ENCODE results near the gene CNTN4. TPM values are rescaled to one million over a fixed set of nuclear protein-coding genes. Genes with fewer than 3 reads are reported as not detected.

The CNTN4 gene
- total and polyA plus RNA-seq, 10 donors = 0.20 to 4.3 (median 1.5) TPM

GRCh38 chr3:2148561-2149340, 50.1 kb downstream of the CNTN4 start:
- DNase-seq = no peak
- intact Hi-C loops (cut with DNase I; ENCODE audit: low total_unique reads) = no loop called here
- Histone ChIP-seq H3K4me1 (no peaks in the 10 kb centered on the region), H3K36me3 (no peaks in the 10 kb centered on the region), H3K27me3 (replicated peaks in 1 of 7) (no peaks in the 10 kb centered on the region), H3K9me3 (no peaks in the 10 kb centered on the region), H3K4me3 (no peak overlapping the region), H3K27ac (no peak overlapping the region)
- 82 to 95% (median 92%) methylated on average over 10 of the region's 10 CpGs for WGBS, 5 donors
- no peak for TF ChIP-seq POLR2A (IDR thresholded peaks at IDR 0.05)
- TF ChIP-seq CTCF (IDR thresholded peaks at IDR 0.05 in 8 of 11, conservative IDR thresholded peaks at IDR 0.05 in 3 of 11) = no peak
- TF ChIP-seq POLR2AphosphoS5 (IDR thresholded peaks at IDR 0.05) = no peak

DNA sequence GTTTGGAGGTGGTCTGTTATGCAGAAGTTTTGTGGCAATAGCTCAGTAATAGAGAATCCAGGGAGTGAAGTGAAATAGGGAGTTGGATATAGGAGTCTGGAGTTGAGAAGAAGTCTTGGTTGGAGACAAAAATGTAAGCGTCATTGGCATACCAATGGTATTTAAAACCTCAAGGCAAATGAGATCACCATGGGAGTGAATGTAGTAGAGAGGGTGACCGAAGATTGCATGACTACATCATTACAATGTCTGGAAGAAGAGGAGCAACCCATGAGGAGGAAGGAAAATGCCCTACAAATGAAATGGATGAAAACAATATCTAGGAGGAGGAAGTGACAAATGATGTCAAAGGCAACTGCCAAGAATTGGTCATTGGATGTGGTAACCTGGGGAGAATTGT, 54.4 kb downstream of the CNTN4 start:
- TF ChIP-seq POLR2AphosphoS5 (IDR thresholded peaks at IDR 0.05) (no peak), CTCF (IDR thresholded peaks at IDR 0.05 in 8 of 11, conservative IDR thresholded peaks at IDR 0.05 in 3 of 11) (no peak), POLR2A (IDR thresholded peaks at IDR 0.05) (no peak)
- no peak for DNase-seq
- Histone ChIP-seq H3K27me3 (replicated peaks in 1 of 7) (no peaks in the 10 kb centered on the region), H3K9me3 (no peaks in the 10 kb centered on the region), H3K4me3 (no peak overlapping the region), H3K36me3 (no peaks in the 10 kb centered on the region), H3K4me1 (no peaks in the 10 kb centered on the region), H3K27ac (no peak overlapping the region)
- intact Hi-C loops (cut with DNase I; ENCODE audit: low total_unique reads) = no loop called here
- WGBS, 5 donors = 84 to 89% (median 88%) methylated on average over 2 of the region's 2 CpGs

DNA sequence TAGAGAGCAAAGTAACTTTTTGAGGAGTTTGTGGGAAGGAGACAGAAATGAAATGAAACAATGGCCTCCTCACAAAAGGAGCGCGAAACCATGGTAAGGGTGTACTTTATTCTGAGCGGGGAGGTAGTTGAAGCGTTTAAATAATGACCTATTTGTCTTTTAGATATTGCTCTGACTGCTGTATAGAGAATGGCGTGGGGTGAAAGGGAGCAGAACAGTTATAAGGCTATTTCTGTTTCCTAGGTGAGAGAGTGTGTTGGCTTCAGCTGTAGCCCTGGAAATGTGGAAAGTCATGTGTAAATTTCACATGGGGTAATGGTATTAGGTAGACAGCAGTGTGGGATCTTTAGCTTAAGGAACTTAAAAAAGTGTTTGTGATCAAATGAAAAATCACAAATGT, 54.9 kb downstream of the CNTN4 start:
- no peaks in the 10 kb centered on the region for H3K27me3 ChIP-seq (replicated peaks in 1 of 7)
- no peak for DNase-seq
- TF ChIP-seq POLR2AphosphoS5 (IDR thresholded peaks at IDR 0.05) (no peak), CTCF (IDR thresholded peaks at IDR 0.05 in 8 of 11, conservative IDR thresholded peaks at IDR 0.05 in 3 of 11) (no peak), POLR2A (IDR thresholded peaks at IDR 0.05) (no peak)
- intact Hi-C loops (cut with DNase I; ENCODE audit: low total_unique reads) = no loop called here
- no peak overlapping the region for H3K27ac ChIP-seq
- 68 to 75% (median 70%) methylated on average over 5 of the region's 5 CpGs for WGBS, 5 donors
- H3K4me3 ChIP-seq = no peak overlapping the region
- no peaks in the 10 kb centered on the region for H3K36me3 ChIP-seq
- H3K4me1 ChIP-seq = no peaks in the 10 kb centered on the region
- H3K9me3 ChIP-seq = no peaks in the 10 kb centered on the region

- Histone ChIP-seq H3K4me3 (no peak overlapping the region), H3K4me1 (no peaks in the 10 kb centered on the region), H3K9me3 (no peaks in the 10 kb centered on the region), H3K27me3 (replicated peaks in 1 of 7) (no peaks in the 10 kb centered on the region), H3K36me3 (no peaks in the 10 kb centered on the region), H3K27ac (no peak overlapping the region)
- no peak for DNase-seq
- intact Hi-C loops (cut with DNase I; ENCODE audit: low total_unique reads) = no loop called here
- TF ChIP-seq CTCF (IDR thresholded peaks at IDR 0.05 in 8 of 11, conservative IDR thresholded peaks at IDR 0.05 in 3 of 11) = no peak
- no peak for TF ChIP-seq POLR2A (IDR thresholded peaks at IDR 0.05)
- no peak for TF ChIP-seq POLR2AphosphoS5 (IDR thresholded peaks at IDR 0.05)
- WGBS, 5 donors = 38 to 50% (median 40%) methylated on average over 3 of the region's 3 CpGs
These were observed 56.0 kb downstream of the CNTN4 start for GRCh38 chr3:2154621-2155020.

Data from spleen (tissue), 11 donors.